Heart right ventricle (tissue), 16 donors: Measurements from ENCODE around the gene NRARP. TPM values are rescaled to one million over a fixed set of nuclear protein-coding genes. Genes with fewer than 3 reads are reported as not detected.
A peak's percentile ranks its signal among the peaks of the same experiment; 100 is the strongest.

Experiments used
- ATAC-seq, 8 donors: fragments of 200-7000 bp; cut with Tn5 transposase; one replicate each; pipeline ENCODE4 v1.9.1; 2020; ENCODE audit warnings: mild to moderate bottlenecking in 8 of 8, moderate library complexity in 8 of 8, moderate number of reproducible peaks in 1 of 8
- DNase-seq, 2 donors: peaks; one replicate each; pipeline ENCODE4 v3.0.0-alpha.2; 2020
- H3K27ac ChIP-seq, 10 donors: fragments of 200-600 bp; sonication (generic) in 2 of 10; one replicate each; pipeline versions ENCODE4 v1.5.0 to v1.8.0; 2020 to 2022; ENCODE audit warnings: mild to moderate bottlenecking in 3 of 10
- H3K27me3 ChIP-seq, 7 donors: fragments of 200-600 bp; one replicate each; pipeline ENCODE4 v1.8.0; 2021 to 2022; ENCODE audit warnings: mild to moderate bottlenecking in 2 of 7
- H3K36me3 ChIP-seq, 9 donors: fragments of 200-600 bp; sonication (generic) in 1 of 9; one replicate each; pipeline versions ENCODE4 v1.5.0 to v1.8.0; 2020 to 2022; ENCODE audit warnings: mild to moderate bottlenecking in 2 of 9
- H3K4me1 ChIP-seq, 9 donors: fragments of 200-600 bp; sonication (generic) in 1 of 9; one replicate each; pipeline versions ENCODE4 v1.5.0 to v1.8.0; 2020 to 2022; ENCODE audit warnings: mild to moderate bottlenecking in 4 of 9
- H3K4me3 ChIP-seq, 10 donors: fragments of 200-600 bp; sonication (generic) in 2 of 10; one replicate each; pipeline versions ENCODE4 v1.5.0 to v1.8.0; 2020 to 2022; ENCODE audit warnings: mild to moderate bottlenecking in 7 of 10, moderate library complexity in 2 of 10
- H3K9me3 ChIP-seq, 11 donors: fragments of 200-600 bp in 10 of 11; sonication (generic) in 2 of 11; one replicate each; pipeline versions ENCODE4 v1.5.0 to v1.8.0; 2013 to 2022; ENCODE audit warnings: mild to moderate bottlenecking in 2 of 11, control low read depth in 1 of 11, moderate library complexity in 1 of 11
- CTCF ChIP-seq, 9 donors: fragments of 200-600 bp; sonication (generic) in 2 of 9; IDR thresholded peaks; one replicate each; pipeline versions ENCODE4 v1.5.0 to v1.8.0; 2021 to 2022; ENCODE audit warnings: antibody characterized with exemption in 9 of 9, mild to moderate bottlenecking in 5 of 9, moderate library complexity in 1 of 9
- WGBS, 2 donors: extraction: QIAGEN DNeasy Blood & Tissue Kit; methylation state at CpG; one replicate each; pipeline ENCODE4 v1.1.7; 2013; ENCODE audit warnings: inconsistent platforms in 1 of 2; 5-methylcytosine and 5-hydroxymethylcytosine counted together
- intact Hi-C, 10 donors: fragments of 100-400 bp; cut with DNase I; formaldehyde crosslinking; loops; one replicate each; pipeline versions ENCODE4 v1.11.1 to v1.14.2; 2022
- polyA plus RNA-seq, 2 donors: library from polyadenylated mRNA; stranded (reverse); fragments of 200-250 nt; gene quantifications; one replicate each; pipeline ENCODE4 v1.2.3, GENCODE V29; 2013
- total RNA-seq, 10 donors: library from RNA; stranded (reverse); fragmentation: NEBNext Ultra II Directional in 3 of 10; extraction: Animal tissue kit (Norgen Biotek cat#: 25700) in 3 of 10; gene quantifications; one replicate each; pipeline versions ENCODE4 v1.2.1 to v1.2.4, GENCODE V29; 2021 to 2023
- donor health status: Arrhythmogenic right ventricular cardiomyopathy.
- donor health status: ischemic (EF 13 %, LVEDD 7.1; RV severe dilation, severe dysfunction).
- donor health status: healthy with polysubstance abuse.
- donor health status: DM: no; HTN: yes; CAD: no.
- donor health status: DM: no; HTN: no; CAD: no.
- donor health status: ischemic (EF 25% LVEDD 6.9; RV normal size, moderate dysfunction).
- donor health status: ischemic (EF 25% LVEDD 5.7; RV mildly dilated, moderate dysfunction).
- donor health status: healthy.
- donor health status: DM: yes; HTN: yes; CAD: no.
- donor health status: Ischemic cardiomyopathy.
- donor health status: ischemic (EF 35%, LVEDD 5.7; RV mildly dilated, moderate dysfunction).
- donor health status: nonischemic (EF 11% LVEDD 7.7; RV severe dilation, severe dysfunction).
- donor health status: DM: yes; HTN: yes; CAD: no.
- donor health status: PGD.
- donor health status: ischemic (EF 29% LVEDD 5.4; RV normal size, mild dysfunction).
- donor health status: nonischemic (EF 23%, LVEDD 6.1; RV moderate dilation, normal function).

Gene NRARP
- total and polyA plus RNA-seq, 12 donors: 2.0 to 20.8 (median 11.1) TPM

- H3K4me1 ChIP-seq: peaks cover 15 to 42% (median 34%) of the 10 kb centered on the region in 9 donors
- H3K36me3 ChIP-seq: peaks cover 0 to 39% (median 16%) of the 10 kb centered on the region in 9 donors
- H3K27ac ChIP-seq: peak within 1 kb of the TSS; percentile 68 to 94 (median 86)
- WGBS, 2 donors: 1% methylated on average over 87 to 105 of the region's 105 CpGs
- intact Hi-C loops: no loop called here
- peak within 1 kb of the TSS; percentile 85 to 100 (median 98) for H3K4me3 ChIP-seq
- peak in 4 of 9 donors; percentile 17 to 37 (median 26) for TF ChIP-seq CTCF (IDR thresholded peaks at IDR 0.05)
- DNase-seq (peak; percentile 93 to 97), ATAC-seq (peak; percentile 80 to 94 (median 90))
- no peaks in the 10 kb centered on the region for H3K9me3 ChIP-seq
- H3K27me3 ChIP-seq: no peaks in the 10 kb centered on the region
Measured at GRCh38 chr9:137254624-137255447, 47.2 kb downstream of the NRARP start, which contains the start of gene NELFB. Gene NELFB, plus strand, starts transcription at chr9:137255327.

GRCh38 chr9:137253717-137254623, 48.1 kb downstream of the NRARP start:
- Histone ChIP-seq H3K27me3 (no peaks in the 10 kb centered on the region), H3K4me3 (peak overlapping the region; percentile 60 to 100 (median 98)), H3K27ac (peak overlapping the region in 9 of 10 donors; percentile 75 to 94 (median 85)), H3K4me1 (peaks cover 15 to 46% (median 35%) of the 10 kb centered on the region in 9 donors), H3K9me3 (no peaks in the 10 kb centered on the region), H3K36me3 (peaks cover 0 to 30% (median 10%) of the 10 kb centered on the region in 9 donors)
- no peak for TF ChIP-seq CTCF (IDR thresholded peaks at IDR 0.05)
- ATAC-seq (peak in 1 of 8 donors; percentile 5), DNase-seq (no peak)
- 68 to 69% methylated on average over 21 of the region's 21 CpGs for WGBS, 2 donors
- intact Hi-C loops: loop anchor here in 1 of 10 donors (1.0 kb wide), 1 partner anchor 12 kb away; no protein-coding TSS in a partner anchor

- intact Hi-C loops: loop anchor here in 1 of 10 donors (1.0 kb wide), 1 partner anchor 11 kb away; no protein-coding TSS in a partner anchor
Measured at GRCh38 chr9:137252555-137253506, 49.2 kb downstream of the NRARP start.

More at GRCh38 chr9:137252555-137253506, 49.2 kb downstream of the NRARP start:
- no peak for TF ChIP-seq CTCF (IDR thresholded peaks at IDR 0.05)
- DNase-seq (no peak), ATAC-seq (no peak)
- Histone ChIP-seq H3K4me3 (no peak overlapping the region), H3K9me3 (no peaks in the 10 kb centered on the region), H3K27ac (no peak overlapping the region), H3K36me3 (peaks cover 0 to 19% (median 5%) of the 10 kb centered on the region in 9 donors), H3K4me1 (peaks cover 15 to 46% (median 35%) of the 10 kb centered on the region in 9 donors), H3K27me3 (no peaks in the 10 kb centered on the region)
- 90 to 94% methylated on average over 33 to 35 of the region's 35 CpGs for WGBS, 2 donors
